ENCODE data around the gene APOM. TPM values are rescaled to one million over a fixed set of nuclear protein-coding genes. Genes with fewer than 3 reads are reported as not detected.

APOM gene
- total and polyA plus RNA-seq, 3 experiments from 2014 or later, result 2.4 to 4.3 (median 3.3) TPM

DNA sequence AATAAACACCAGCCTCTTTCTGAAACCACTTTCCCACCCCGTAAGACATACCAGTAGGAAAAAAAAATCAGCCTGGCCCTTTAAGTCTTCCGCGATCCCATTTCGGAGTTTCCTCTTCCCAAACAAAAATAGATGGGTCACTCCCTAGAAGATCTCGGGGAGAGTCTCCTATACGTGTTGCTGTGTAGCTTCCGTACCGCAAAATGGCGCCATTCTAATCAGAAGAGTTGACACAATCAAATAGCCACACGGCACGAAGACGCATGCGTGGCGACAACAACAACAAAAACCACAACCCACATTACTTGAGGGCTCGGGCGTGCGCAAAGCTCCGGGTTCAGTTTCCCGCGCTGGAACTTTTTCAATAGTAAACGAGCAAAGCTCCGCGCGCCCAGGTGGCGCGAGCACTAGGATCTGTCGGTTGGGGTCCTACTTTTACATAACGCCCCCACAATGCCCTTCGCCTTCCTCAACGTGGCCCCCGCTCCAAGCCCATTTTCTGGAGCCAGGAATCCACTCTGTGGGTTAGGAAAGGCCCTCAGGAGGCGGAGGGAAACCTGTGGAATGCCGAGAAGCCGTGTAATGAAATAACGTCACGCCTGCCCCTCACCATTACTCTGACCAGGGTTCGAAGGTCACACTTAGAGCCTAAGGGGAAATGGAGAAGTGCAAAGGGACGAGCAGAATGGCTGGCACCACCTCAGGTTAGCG is 9.3 kb downstream of the APOM start, which contains the start of gene GPANK1:
GPANK1 (minus strand) TSS at position 208 of the 711 bp plus-strand sequence. CDS start 519 bp downstream, outside the sequence.
- peaks cover 47% of the 10 kb centered on the region for H3K4me1 ChIP-seq (ENCODE audit: insufficient read depth, low read length)
- peaks cover 35% of the 10 kb centered on the region for H3K36me3 ChIP-seq (ENCODE audit: insufficient read depth, low read length)
- H3K4me3 ChIP-seq (ENCODE audit: low read length), result peak within 1 kb of the TSS; percentile 97
- peaks cover 0 to 85% (median 8%) of the 10 kb centered on the region in 3 donors for H3K36me3 Mint-ChIP-seq
- ChIA-PET POLR2A (interaction anchor here (0.6 to 6.0 kb wide), 15 partner anchors 12 to 307 kb away, joined by 3 to 112 read pairs (median 5); partner anchors contain the start of genes ABHD16A, APOM, BAG6 and DDX39B), CTCF (interaction anchor here (1.2 to 4.5 kb wide), 6 partner anchors 12 to 198 kb away, joined by 3 to 39 read pairs (median 4); partner anchors contain the start of genes BAG6, DDAH2 and NEU1)
- peak; percentile 81 to 95 (median 89) for DNase-seq
- no peaks in the 10 kb centered on the region for H3K9me3 ChIP-seq (ENCODE audit: low read length)
- peak within 1 kb of the TSS; percentile 91 to 100 (median 98) for H3K27ac Mint-ChIP-seq
- H3K27ac ChIP-seq (ENCODE audit: low read depth, low read length), result peak within 1 kb of the TSS; percentile 97
- no peaks in the 10 kb centered on the region for H3K27me3 ChIP-seq (ENCODE audit: insufficient read depth, low read length, poor library complexity, severe bottlenecking)
- peaks cover 61 to 81% (median 66%) of the 10 kb centered on the region in 3 donors for H3K4me1 Mint-ChIP-seq
- H3K27me3 Mint-ChIP-seq, result no peaks in the 10 kb centered on the region
- H3K9me3 Mint-ChIP-seq, result no peaks in the 10 kb centered on the region
- H3K4me3 Mint-ChIP-seq, result peak within 1 kb of the TSS; percentile 93 to 99 (median 94)

DNA sequence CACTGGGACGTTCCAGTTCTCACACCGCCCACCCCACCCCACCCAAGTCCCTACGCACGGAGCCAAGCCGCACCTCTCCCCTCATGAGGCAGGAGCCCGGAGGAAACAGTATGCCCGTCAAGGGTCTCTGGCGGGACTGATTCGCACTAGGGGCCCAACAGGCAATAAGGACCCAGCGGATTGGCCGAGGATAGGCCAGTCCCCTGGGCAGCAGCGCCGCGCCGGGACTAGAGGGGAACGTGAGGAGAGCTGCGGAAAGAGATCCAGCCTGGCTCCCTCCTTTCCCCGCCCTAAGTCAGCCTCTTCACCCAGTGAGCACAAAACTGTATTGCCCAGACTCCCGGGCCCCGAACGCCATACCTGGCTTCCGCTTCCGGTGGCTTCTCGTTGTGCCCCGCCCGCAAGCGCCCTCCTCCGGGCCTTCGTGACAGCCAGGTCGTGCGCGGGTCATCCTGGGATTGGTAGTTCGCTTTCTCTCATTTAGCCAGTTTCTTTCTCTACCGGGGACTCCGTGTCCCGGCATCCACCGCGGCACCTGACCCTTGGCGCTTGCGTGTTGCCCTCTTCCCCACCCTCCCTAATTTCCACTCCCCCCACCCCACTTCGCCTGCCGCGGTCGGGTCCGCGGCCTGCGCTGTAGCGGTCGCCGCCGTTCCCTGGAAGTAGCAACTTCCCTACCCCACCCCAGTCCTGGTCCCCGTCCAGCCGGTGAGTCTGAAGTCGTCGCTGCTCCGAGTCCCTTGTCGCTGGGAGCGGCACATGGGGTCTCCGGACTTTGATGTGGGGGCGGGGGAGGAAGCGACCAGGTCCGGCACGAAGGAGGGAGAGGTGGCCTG is 10.0 kb downstream of the APOM start, which contains the start of gene CSNK2B:
CSNK2B (plus strand) TSS at position 580 of the 836 bp plus-strand sequence. CDS start 752 bp downstream, outside the sequence.
- H3K27me3 Mint-ChIP-seq, result no peaks in the 10 kb centered on the region
- CTCF ChIA-PET, result interaction anchor here (1.2 to 4.5 kb wide), 4 partner anchors 13 to 197 kb away, joined by 3 to 39 read pairs (median 6); partner anchors contain the start of genes BAG6, DDAH2 and NEU1
- peaks cover 0 to 86% (median 8%) of the 10 kb centered on the region in 3 donors for H3K36me3 Mint-ChIP-seq
- POLR2A ChIA-PET, result interaction anchor here (0.7 to 6.0 kb wide), 10 partner anchors 13 to 306 kb away, joined by 3 to 112 read pairs (median 6); partner anchors contain the start of genes ABHD16A, APOM, BAG6 and DDX39B
- Histone ChIP-seq H3K4me3 (ENCODE audit: low read length) (peak within 1 kb of the TSS; percentile 97), H3K9me3 (ENCODE audit: low read length) (no peaks in the 10 kb centered on the region), H3K27me3 (ENCODE audit: insufficient read depth, low read length, poor library complexity, severe bottlenecking) (no peaks in the 10 kb centered on the region), H3K4me1 (ENCODE audit: insufficient read depth, low read length) (peaks cover 47% of the 10 kb centered on the region), H3K27ac (ENCODE audit: low read depth, low read length) (peak within 1 kb of the TSS; percentile 97), H3K36me3 (ENCODE audit: insufficient read depth, low read length) (peaks cover 41% of the 10 kb centered on the region)
- peaks cover 55 to 73% (median 61%) of the 10 kb centered on the region in 3 donors for H3K4me1 Mint-ChIP-seq
- H3K9me3 Mint-ChIP-seq, result no peaks in the 10 kb centered on the region
- H3K4me3 Mint-ChIP-seq, result peak within 1 kb of the TSS; percentile 93 to 99 (median 94)
- DNase-seq, result peak; percentile 98
- H3K27ac Mint-ChIP-seq, result peak within 1 kb of the TSS; percentile 91 to 100 (median 98)

DNA sequence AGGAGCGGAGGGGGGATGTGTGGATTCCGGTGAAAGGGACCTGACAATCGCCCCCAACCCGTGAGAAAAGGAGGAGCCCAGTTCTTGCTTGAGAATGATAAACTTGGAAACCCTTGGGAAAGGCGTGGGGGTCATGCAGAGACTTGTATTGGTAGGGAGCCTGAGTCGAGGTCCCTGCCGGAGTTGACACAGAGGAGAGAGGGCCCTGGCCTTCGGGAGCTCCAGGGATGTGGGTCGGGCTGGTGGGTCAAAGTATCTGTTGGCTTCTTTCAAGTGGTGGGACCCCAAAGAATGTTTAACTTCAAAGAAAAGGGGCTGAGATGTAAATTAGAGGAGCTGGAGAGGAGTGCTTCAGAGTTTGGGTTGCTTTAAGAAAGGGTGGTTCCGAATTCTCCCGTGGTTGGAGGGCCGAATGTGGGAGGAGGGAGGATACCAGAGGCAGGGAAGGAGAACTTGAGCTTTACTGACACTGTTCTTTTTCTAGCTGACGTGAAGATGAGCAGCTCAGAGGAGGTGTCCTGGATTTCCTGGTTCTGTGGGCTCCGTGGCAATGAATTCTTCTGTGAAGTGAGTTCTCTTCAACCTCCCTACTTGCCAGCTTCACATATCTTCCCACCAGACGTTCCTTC is 10.8 kb downstream of the APOM start:
- DNase-seq, result no peak
- Mint-ChIP-seq H3K4me1 (peaks cover 49 to 67% (median 54%) of the 10 kb centered on the region in 3 donors), H3K36me3 (peaks cover 0 to 88% (median 8%) of the 10 kb centered on the region in 3 donors), H3K4me3 (peak overlapping the region; percentile 93 to 99 (median 94)), H3K9me3 (no peaks in the 10 kb centered on the region), H3K27ac (peak overlapping the region; percentile 91 to 100 (median 98)), H3K27me3 (no peaks in the 10 kb centered on the region)
- peaks cover 41% of the 10 kb centered on the region for H3K4me1 ChIP-seq (ENCODE audit: insufficient read depth, low read length)
- CTCF ChIA-PET, result no interaction called here
- H3K9me3 ChIP-seq (ENCODE audit: low read length), result no peaks in the 10 kb centered on the region
- peak overlapping the region; percentile 97 for H3K27ac ChIP-seq (ENCODE audit: low read depth, low read length)
- POLR2A ChIA-PET, result interaction anchor here (0.9 to 3.1 kb wide), 3 partner anchors 14 to 90 kb away, joined by 3 to 13 read pairs (median 5); partner anchors contain the start of genes ABHD16A and BAG6
- peaks cover 48% of the 10 kb centered on the region for H3K36me3 ChIP-seq (ENCODE audit: insufficient read depth, low read length)
- peak overlapping the region; percentile 97 for H3K4me3 ChIP-seq (ENCODE audit: low read length)
- no peaks in the 10 kb centered on the region for H3K27me3 ChIP-seq (ENCODE audit: insufficient read depth, low read length, poor library complexity, severe bottlenecking)

DNA sequence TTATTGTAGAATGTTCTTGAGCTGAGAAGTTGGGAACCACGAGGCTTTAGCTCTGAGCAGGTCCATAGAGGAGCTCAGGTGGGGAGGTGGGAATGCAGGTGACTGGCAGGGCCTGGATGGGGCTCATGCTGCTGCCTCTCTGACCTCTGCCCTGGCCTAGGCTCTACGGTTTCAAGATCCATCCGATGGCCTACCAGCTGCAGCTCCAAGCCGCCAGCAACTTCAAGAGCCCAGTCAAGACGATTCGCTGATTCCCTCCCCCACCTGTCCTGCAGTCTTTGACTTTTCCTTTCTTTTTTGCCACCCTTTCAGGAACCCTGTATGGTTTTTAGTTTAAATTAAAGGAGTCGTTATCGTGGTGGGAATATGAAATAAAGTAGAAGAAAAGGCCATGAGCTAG is 14.0 kb downstream of the APOM start, which contains the start of gene LY6G5B:
LY6G5B (plus strand) TSS at position 301 of the 400 bp plus-strand sequence. CDS start 975 bp downstream, outside the sequence.
- Mint-ChIP-seq H3K27ac (peak within 1 kb of the TSS in 3 of 8 donors; percentile 22 to 52 (median 36)), H3K36me3 (peaks cover 0 to 82% (median 11%) of the 10 kb centered on the region in 3 donors), H3K9me3 (no peaks in the 10 kb centered on the region), H3K27me3 (no peaks in the 10 kb centered on the region), H3K4me3 (peak within 1 kb of the TSS in 1 of 7 donors; percentile 73), H3K4me1 (peaks cover 23 to 37% (median 32%) of the 10 kb centered on the region in 3 donors)
- ChIA-PET POLR2A (interaction anchor here (0.5 to 1.1 kb wide), 3 partner anchors 77 to 194 kb away, joined by 3 to 4 read pairs (median 3); partner anchors contain the start of gene NCR3), CTCF (interaction anchor here (0.9 to 1.3 kb wide), 2 partner anchors 14 to 17 kb away, joined by 4 read pairs; partner anchors contain the start of gene BAG6)
- H3K27ac ChIP-seq (ENCODE audit: low read depth, low read length), result no peak within 1 kb of the TSS
- no peak within 1 kb of the TSS for H3K4me3 ChIP-seq (ENCODE audit: low read length)
- H3K4me1 ChIP-seq (ENCODE audit: insufficient read depth, low read length), result peaks cover 20% of the 10 kb centered on the region
- no peaks in the 10 kb centered on the region for H3K9me3 ChIP-seq (ENCODE audit: low read length)
- DNase-seq, result no peak
- no peaks in the 10 kb centered on the region for H3K27me3 ChIP-seq (ENCODE audit: insufficient read depth, low read length, poor library complexity, severe bottlenecking)
- H3K36me3 ChIP-seq (ENCODE audit: insufficient read depth, low read length), result peaks cover 49% of the 10 kb centered on the region

DNA sequence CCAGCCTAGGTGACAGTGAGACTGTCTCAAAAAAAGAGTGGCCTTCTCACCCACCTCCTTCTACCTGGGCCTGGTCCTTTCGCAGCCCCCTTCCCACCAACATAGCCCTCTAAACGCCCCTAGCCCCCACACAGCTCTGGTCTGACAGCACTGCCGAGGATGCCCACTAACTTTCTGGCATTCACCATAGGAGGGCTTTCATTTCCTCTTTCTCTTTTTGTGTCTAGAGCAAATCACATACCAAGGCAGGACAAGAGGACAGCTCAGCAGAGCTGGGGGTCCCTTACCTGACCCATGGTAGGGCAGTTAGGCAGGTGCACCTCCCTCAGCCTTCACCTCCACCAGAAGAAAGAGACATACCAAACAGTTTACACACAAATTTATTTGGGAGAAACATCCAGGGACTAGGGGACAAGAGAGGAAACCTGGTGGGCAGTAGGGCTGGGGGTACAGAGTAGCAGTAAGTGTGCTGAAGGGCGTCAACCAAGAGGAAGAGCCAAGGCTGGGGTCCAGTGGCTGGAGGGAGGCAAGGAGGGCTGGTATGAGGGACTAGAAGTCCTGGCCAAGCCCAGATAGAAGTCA is 20.7 kb downstream of the APOM start:
- DNase-seq, result no peak
- Mint-ChIP-seq H3K4me3 (peak overlapping the region in 1 of 7 donors; percentile 36), H3K4me1 (peaks cover 12 to 14% (median 14%) of the 10 kb centered on the region in 3 donors), H3K9me3 (no peaks in the 10 kb centered on the region), H3K27ac (peak overlapping the region in 4 of 8 donors; percentile 40 to 90 (median 61)), H3K27me3 (no peaks in the 10 kb centered on the region), H3K36me3 (peaks cover 0 to 22% (median 7%) of the 10 kb centered on the region in 3 donors)
- H3K36me3 ChIP-seq (ENCODE audit: insufficient read depth, low read length), result peaks cover 8% of the 10 kb centered on the region
- no peaks in the 10 kb centered on the region for H3K27me3 ChIP-seq (ENCODE audit: insufficient read depth, low read length, poor library complexity, severe bottlenecking)
- H3K9me3 ChIP-seq (ENCODE audit: low read length), result no peaks in the 10 kb centered on the region
- ChIA-PET POLR2A (no interaction called here), CTCF (no interaction called here)
- H3K27ac ChIP-seq (ENCODE audit: low read depth, low read length), result no peak overlapping the region
- peaks cover 7% of the 10 kb centered on the region for H3K4me1 ChIP-seq (ENCODE audit: insufficient read depth, low read length)
- no peak overlapping the region for H3K4me3 ChIP-seq (ENCODE audit: low read length)

DNA sequence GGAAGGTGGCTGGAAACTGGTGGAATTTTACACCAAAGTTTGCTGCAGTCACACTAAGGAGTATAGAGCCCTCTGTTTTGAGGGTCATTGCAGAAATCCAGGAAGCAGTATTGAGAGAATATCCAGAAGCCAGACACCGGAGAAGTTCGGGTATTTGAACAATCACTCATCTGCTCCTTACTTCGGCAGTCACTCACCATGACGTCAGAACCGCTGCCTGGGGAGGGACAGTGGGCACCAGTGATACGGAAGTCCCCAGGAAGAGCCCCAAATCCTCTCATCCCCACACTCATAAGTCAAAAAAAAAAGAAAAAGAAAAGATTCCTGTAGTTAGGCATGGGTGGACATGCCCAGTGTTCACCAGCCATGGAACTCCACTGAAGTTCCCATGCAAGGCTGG is 21.2 kb downstream of the APOM start:
- Histone ChIP-seq H3K36me3 (ENCODE audit: insufficient read depth, low read length) (peaks cover 3% of the 10 kb centered on the region), H3K27ac (ENCODE audit: low read depth, low read length) (no peak overlapping the region), H3K27me3 (ENCODE audit: insufficient read depth, low read length, poor library complexity, severe bottlenecking) (no peaks in the 10 kb centered on the region), H3K4me3 (ENCODE audit: low read length) (no peak overlapping the region), H3K9me3 (ENCODE audit: low read length) (no peaks in the 10 kb centered on the region), H3K4me1 (ENCODE audit: insufficient read depth, low read length) (peaks cover 10% of the 10 kb centered on the region)
- H3K36me3 Mint-ChIP-seq, result peaks cover 0 to 17% (median 7%) of the 10 kb centered on the region in 3 donors
- peaks cover 16 to 19% (median 16%) of the 10 kb centered on the region in 3 donors for H3K4me1 Mint-ChIP-seq
- no peak for DNase-seq
- H3K27me3 Mint-ChIP-seq, result no peaks in the 10 kb centered on the region
- POLR2A ChIA-PET, result no interaction called here
- H3K27ac Mint-ChIP-seq, result peak overlapping the region in 3 of 8 donors; percentile 40 to 90 (median 55)
- CTCF ChIA-PET, result interaction anchor here (2.0 kb wide), 1 partner anchor 153 kb away, joined by 6 read pairs; no protein-coding TSS in a partner anchor
- H3K9me3 Mint-ChIP-seq, result no peaks in the 10 kb centered on the region
- peak overlapping the region in 1 of 7 donors; percentile 36 for H3K4me3 Mint-ChIP-seq

Measured in CD8-positive, alpha-beta memory T cell (primary cell).